ENCODE measurements around the gene SLC1A2.

SLC1A2 gene

GRCh38 chr11:35223371-35223796, 196.0 kb downstream of the SLC1A2 start:
- DNase-seq (ENCODE audit: low spot score), result peak; percentile 10

GRCh38 chr11:35218956-35219355, 200.4 kb downstream of the SLC1A2 start:
- DNase-seq (ENCODE audit: low spot score), result no peak

- DNase-seq (ENCODE audit: low spot score), result no peak
Measured at GRCh38 chr11:35216962-35217678, 202.2 kb downstream of the SLC1A2 start.

GRCh38 chr11:35215945-35216344, 203.4 kb downstream of the SLC1A2 start:
- no peak for DNase-seq (ENCODE audit: low spot score)

- peak; percentile 25 for DNase-seq (ENCODE audit: low spot score)
Measured at GRCh38 chr11:35214792-35215193, 204.6 kb downstream of the SLC1A2 start.

GRCh38 chr11:35214226-35214770, 205.1 kb downstream of the SLC1A2 start:
- DNase-seq (ENCODE audit: low spot score), result no peak

GRCh38 chr11:35211952-35212351, 207.4 kb downstream of the SLC1A2 start:
- no peak for DNase-seq (ENCODE audit: low spot score)

GRCh38 chr11:35210876-35211546, 208.3 kb downstream of the SLC1A2 start:
- no peak for DNase-seq (ENCODE audit: low spot score)

- no peak for DNase-seq (ENCODE audit: low spot score)
Measured at GRCh38 chr11:35208795-35209194, 210.6 kb downstream of the SLC1A2 start.

- DNase-seq (ENCODE audit: low spot score), result no peak
Measured at GRCh38 chr11:35207471-35208403, 211.6 kb downstream of the SLC1A2 start.

- no peak for DNase-seq (ENCODE audit: low spot score)
Measured at GRCh38 chr11:35206616-35207015, 212.7 kb downstream of the SLC1A2 start.

- no peak for DNase-seq (ENCODE audit: low spot score)
Measured at GRCh38 chr11:35204614-35205013, 214.7 kb downstream of the SLC1A2 start.

All from iPS-NIHi11 (cell line).